WTC11 (cell line): Measurements from ENCODE around the gene CMTM2. TPM values are rescaled to one million over a fixed set of nuclear protein-coding genes. Genes with fewer than 3 reads are reported as not detected.

Experiments used
- ATAC-seq: fragments of 200-7000 bp; cut with Tn5 transposase; 2 replicates; pipeline ENCODE4 v1.10.0; 2021; ENCODE audit warnings: mild to moderate bottlenecking, moderate library complexity
- CTCF ChIA-PET: fragments of 300-600 bp; sonication (Branson Sonifier 250); formaldehyde crosslinking; loops from one replicate; lab custom pipeline; 2021; ENCODE audit warnings: antibody characterized with exemption; lab: Charles Lee
- POLR2A ChIA-PET: fragments of 350-600 bp; sonication (Branson Sonifier 250); formaldehyde crosslinking; loops from one replicate; lab custom pipeline; 2021; ENCODE audit warnings: antibody characterized with exemption; lab: Charles Lee
- DNase-seq: peaks from one replicate; pipeline ENCODE4 v3.0.0; 2021; ENCODE audit warnings: low spot score
- H3K27ac Mint-ChIP-seq: 2 replicates; pipeline ENCODE4 v1.8.0; 2021; ENCODE audit warnings: mixed read lengths
- H3K27me3 Mint-ChIP-seq: 2 replicates; pipeline ENCODE4 v1.8.0; 2021; ENCODE audit warnings: low read depth, mild to moderate bottlenecking, moderate library complexity, mixed read lengths
- H3K36me3 Mint-ChIP-seq: 2 replicates; pipeline ENCODE4 v1.8.0; 2021; ENCODE audit warnings: mixed read lengths
- H3K4me1 Mint-ChIP-seq: 2 replicates; pipeline ENCODE4 v1.8.0; 2022; ENCODE audit warnings: mixed read lengths
- H3K4me3 Mint-ChIP-seq: 2 replicates; pipeline ENCODE4 v1.8.0; 2021; ENCODE audit warnings: mild to moderate bottlenecking, moderate library complexity, mixed read lengths
- H3K9me3 Mint-ChIP-seq: 2 replicates; pipeline ENCODE4 v1.8.0; 2021; ENCODE audit warnings: mixed read lengths
- ATF1 ChIP-seq: sonication (generic); formaldehyde crosslinking; IDR thresholded peaks from 2 replicates; pipeline ENCODE4 v1.8.1; 2023; ENCODE audit warnings: mild to moderate bottlenecking, moderate library complexity, missing genetic modification reagents
- CREB1 ChIP-seq: sonication (generic); formaldehyde crosslinking; IDR thresholded peaks from 2 replicates; pipeline ENCODE4 v1.8.0; 2023; ENCODE audit warnings: mild to moderate bottlenecking, missing genetic modification reagents
- EMX1 ChIP-seq: fragments of 250-450 bp; sonication (Bioruptor Pico); IDR thresholded peaks from 2 replicates; pipeline ENCODE4 v1.8.0; 2021; ENCODE audit warnings: mild to moderate bottlenecking
- ESRRA ChIP-seq: sonication (generic); formaldehyde crosslinking; IDR thresholded peaks from 2 replicates; pipeline ENCODE4 v1.8.1; 2022; ENCODE audit warnings: mild to moderate bottlenecking, missing genetic modification reagents, borderline replicate concordance
- GTF2I ChIP-seq: fragments of 250-450 bp; sonication (Bioruptor Pico); conservative IDR thresholded peaks from 2 replicates; pipeline ENCODE4 v1.4.0; 2021; ENCODE audit warnings: mild to moderate bottlenecking
- NFATC4 ChIP-seq: fragments of 250-450 bp; sonication (Bioruptor Pico); IDR thresholded peaks from 2 replicates; pipeline ENCODE4 v1.9.0; 2021; ENCODE audit warnings: mild to moderate bottlenecking
- NFE2L1 ChIP-seq: sonication (generic); formaldehyde crosslinking; IDR thresholded peaks from 2 replicates; pipeline ENCODE4 v1.8.1; 2023; ENCODE audit warnings: missing genetic modification reagents
- NR2C2 ChIP-seq: sonication (generic); formaldehyde crosslinking; IDR thresholded peaks from 2 replicates; pipeline ENCODE4 v1.8.0; 2022; ENCODE audit warnings: mild to moderate bottlenecking, missing genetic modification reagents
- SP1 ChIP-seq: sonication (generic); formaldehyde crosslinking; conservative IDR thresholded peaks from 2 replicates; pipeline ENCODE4 v1.8.1; 2022; ENCODE audit warnings: missing genetic modification reagents
- TEAD4 ChIP-seq: sonication (generic); formaldehyde crosslinking; IDR thresholded peaks from 2 replicates; pipeline ENCODE4 v1.8.0; 2022; ENCODE audit warnings: mild to moderate bottlenecking, missing genetic modification reagents
- total RNA-seq: library from RNA; stranded (reverse); gene quantifications from 3 replicates; pipeline ENCODE4 v1.2.3, GENCODE V29; 2021
- TF ChIP-seq, protein P1 (sequence below): sonication (generic); formaldehyde crosslinking; IDR thresholded peaks from 2 replicates; pipeline ENCODE4 v1.8.1; 2023; ENCODE audit warnings: mild to moderate bottlenecking, moderate library complexity, missing genetic modification reagents
- TF ChIP-seq, protein P2 (sequence below): sonication (generic); formaldehyde crosslinking; conservative IDR thresholded peaks from 2 replicates; pipeline ENCODE4 v1.8.1; 2023; ENCODE audit warnings: mild to moderate bottlenecking, low read depth, missing genetic modification reagents, moderate library complexity
- TF ChIP-seq, protein P3 (sequence below): sonication (generic); formaldehyde crosslinking; IDR thresholded peaks from 2 replicates; pipeline ENCODE4 v1.8.1; 2023; ENCODE audit warnings: mild to moderate bottlenecking, missing genetic modification reagents, moderate library complexity
- TF ChIP-seq, protein P4 (sequence below): sonication (generic); formaldehyde crosslinking; IDR thresholded peaks from 2 replicates; pipeline ENCODE4 v1.8.1; 2023; ENCODE audit warnings: mild to moderate bottlenecking, missing genetic modification reagents
- TF ChIP-seq, protein P5 (sequence below): sonication (generic); formaldehyde crosslinking; IDR thresholded peaks from 2 replicates; pipeline ENCODE4 v1.8.1; 2023; ENCODE audit warnings: mild to moderate bottlenecking, missing genetic modification reagents
- TF ChIP-seq, protein P6 (sequence below): fragments of 250-450 bp; sonication (Bioruptor Pico); IDR thresholded peaks from 2 replicates; pipeline ENCODE4 v1.9.0; 2021; ENCODE audit warnings: mild to moderate bottlenecking

The CMTM2 gene
- total RNA-seq, 1 experiment from 2014 or later, result not detected

DNA sequence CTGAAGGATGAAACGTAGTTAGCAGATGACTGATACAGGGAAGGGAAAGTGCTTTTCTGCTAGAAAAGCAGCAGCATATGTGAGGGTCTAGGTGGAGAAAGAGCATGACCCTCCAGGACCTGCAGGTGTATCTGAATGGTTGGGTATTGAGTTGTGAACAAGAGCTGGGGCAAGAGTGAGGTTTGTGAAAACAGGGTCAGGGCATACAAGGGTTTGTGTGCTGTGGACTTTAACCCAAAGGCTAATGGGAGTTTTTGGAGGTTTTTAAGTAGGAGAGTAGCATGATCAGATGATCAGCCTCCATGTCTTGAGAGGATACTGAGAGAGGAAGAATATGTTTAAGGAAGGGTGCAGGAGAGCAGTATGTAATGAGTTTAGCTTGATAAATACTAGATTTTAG is 19.2 kb upstream of the CMTM2 start:
- Mint-ChIP-seq H3K27me3 (no peaks in the 10 kb centered on the region; the same call in 1 of the 2 replicates), H3K27ac (no peak overlapping the region), H3K36me3 (no peaks in the 10 kb centered on the region), H3K4me3 (no peak overlapping the region), H3K4me1 (no peaks in the 10 kb centered on the region), H3K9me3 (no peaks in the 10 kb centered on the region)
- CTCF ChIA-PET, result no interaction called here
- ATAC-seq (no peak), DNase-seq (no peak)
- TF ChIP-seq NFE2L1 (CRISPR knock-in tag) (no peak), CREB1 (CRISPR knock-in tag) (no peak), ESRRA (no peak), TEAD4 (no peak), GTF2I (no peak), SP1 (CRISPR knock-in tag) (no peak), EMX1 (CRISPR knock-in tag) (no peak)
- TF ChIP-seq, protein P1, sequence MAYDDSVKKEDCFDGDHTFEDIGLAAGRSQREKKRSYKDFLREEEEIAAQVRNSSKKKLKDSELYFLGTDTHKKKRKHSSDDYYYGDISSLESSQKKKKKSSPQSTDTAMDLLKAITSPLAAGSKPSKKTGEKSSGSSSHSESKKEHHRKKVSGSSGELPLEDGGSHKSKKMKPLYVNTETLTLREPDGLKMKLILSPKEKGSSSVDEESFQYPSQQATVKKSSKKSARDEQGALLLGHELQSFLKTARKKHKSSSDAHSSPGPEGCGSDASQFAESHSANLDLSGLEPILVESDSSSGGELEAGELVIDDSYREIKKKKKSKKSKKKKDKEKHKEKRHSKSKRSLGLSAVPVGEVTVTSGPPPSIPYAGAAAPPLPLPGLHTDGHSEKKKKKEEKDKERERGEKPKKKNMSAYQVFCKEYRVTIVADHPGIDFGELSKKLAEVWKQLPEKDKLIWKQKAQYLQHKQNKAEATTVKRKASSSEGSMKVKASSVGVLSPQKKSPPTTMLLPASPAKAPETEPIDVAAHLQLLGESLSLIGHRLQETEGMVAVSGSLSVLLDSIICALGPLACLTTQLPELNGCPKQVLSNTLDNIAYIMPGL, result no peak
- TF ChIP-seq, protein P2, sequence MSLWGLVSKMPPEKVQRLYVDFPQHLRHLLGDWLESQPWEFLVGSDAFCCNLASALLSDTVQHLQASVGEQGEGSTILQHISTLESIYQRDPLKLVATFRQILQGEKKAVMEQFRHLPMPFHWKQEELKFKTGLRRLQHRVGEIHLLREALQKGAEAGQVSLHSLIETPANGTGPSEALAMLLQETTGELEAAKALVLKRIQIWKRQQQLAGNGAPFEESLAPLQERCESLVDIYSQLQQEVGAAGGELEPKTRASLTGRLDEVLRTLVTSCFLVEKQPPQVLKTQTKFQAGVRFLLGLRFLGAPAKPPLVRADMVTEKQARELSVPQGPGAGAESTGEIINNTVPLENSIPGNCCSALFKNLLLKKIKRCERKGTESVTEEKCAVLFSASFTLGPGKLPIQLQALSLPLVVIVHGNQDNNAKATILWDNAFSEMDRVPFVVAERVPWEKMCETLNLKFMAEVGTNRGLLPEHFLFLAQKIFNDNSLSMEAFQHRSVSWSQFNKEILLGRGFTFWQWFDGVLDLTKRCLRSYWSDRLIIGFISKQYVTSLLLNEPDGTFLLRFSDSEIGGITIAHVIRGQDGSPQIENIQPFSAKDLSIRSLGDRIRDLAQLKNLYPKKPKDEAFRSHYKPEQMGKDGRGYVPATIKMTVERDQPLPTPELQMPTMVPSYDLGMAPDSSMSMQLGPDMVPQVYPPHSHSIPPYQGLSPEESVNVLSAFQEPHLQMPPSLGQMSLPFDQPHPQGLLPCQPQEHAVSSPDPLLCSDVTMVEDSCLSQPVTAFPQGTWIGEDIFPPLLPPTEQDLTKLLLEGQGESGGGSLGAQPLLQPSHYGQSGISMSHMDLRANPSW (CRISPR knock-in tag), result no peak
- TF ChIP-seq, protein P3, sequence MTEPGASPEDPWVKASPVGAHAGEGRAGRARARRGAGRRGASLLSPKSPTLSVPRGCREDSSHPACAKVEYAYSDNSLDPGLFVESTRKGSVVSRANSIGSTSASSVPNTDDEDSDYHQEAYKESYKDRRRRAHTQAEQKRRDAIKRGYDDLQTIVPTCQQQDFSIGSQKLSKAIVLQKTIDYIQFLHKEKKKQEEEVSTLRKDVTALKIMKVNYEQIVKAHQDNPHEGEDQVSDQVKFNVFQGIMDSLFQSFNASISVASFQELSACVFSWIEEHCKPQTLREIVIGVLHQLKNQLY (CRISPR knock-in tag), result no peak
- POLR2A ChIA-PET, result no interaction called here

DNA sequence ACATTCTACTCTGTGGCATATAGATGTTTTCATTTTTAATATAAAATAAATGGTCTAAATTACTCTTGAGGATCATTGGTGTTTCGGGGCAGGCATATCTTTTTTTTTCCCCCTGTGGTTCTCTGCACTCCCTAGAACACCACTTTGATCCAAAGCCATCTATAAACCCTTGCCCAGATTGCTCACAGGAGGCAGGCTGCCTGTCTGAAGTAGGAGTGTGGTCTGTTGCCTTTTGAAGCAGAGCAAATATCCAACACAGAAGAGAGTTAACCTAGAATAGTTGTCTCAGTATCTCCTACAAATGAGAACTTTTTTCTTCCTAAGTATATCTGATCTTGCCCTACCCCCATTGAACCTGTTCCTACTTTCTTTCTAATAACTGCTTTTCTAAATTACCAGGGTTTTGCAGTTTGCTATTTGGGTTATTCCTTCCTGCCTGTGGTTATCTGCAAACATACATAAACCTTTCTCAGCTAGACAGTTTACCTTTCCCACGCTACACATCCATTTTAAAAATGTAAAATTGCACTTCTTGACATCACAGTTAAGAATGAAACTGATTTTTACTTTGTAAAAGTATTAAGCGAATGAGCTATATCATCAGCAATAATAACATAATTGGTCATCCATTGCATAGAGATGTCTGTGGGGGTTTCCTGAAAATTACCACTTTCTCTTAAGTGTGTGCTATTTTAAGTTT is 17.7 kb upstream of the CMTM2 start:
- H3K4me3 Mint-ChIP-seq, result no peak overlapping the region
- TF ChIP-seq, protein P4, sequence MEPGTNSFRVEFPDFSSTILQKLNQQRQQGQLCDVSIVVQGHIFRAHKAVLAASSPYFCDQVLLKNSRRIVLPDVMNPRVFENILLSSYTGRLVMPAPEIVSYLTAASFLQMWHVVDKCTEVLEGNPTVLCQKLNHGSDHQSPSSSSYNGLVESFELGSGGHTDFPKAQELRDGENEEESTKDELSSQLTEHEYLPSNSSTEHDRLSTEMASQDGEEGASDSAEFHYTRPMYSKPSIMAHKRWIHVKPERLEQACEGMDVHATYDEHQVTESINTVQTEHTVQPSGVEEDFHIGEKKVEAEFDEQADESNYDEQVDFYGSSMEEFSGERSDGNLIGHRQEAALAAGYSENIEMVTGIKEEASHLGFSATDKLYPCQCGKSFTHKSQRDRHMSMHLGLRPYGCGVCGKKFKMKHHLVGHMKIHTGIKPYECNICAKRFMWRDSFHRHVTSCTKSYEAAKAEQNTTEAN (CRISPR knock-in tag), result no peak
- no peak for TF ChIP-seq ATF1 (CRISPR knock-in tag)
- TF ChIP-seq NFATC4 (CRISPR knock-in tag), result no peak
- TF ChIP-seq NR2C2 (CRISPR knock-in tag), result no peak
- TF ChIP-seq, protein P5, sequence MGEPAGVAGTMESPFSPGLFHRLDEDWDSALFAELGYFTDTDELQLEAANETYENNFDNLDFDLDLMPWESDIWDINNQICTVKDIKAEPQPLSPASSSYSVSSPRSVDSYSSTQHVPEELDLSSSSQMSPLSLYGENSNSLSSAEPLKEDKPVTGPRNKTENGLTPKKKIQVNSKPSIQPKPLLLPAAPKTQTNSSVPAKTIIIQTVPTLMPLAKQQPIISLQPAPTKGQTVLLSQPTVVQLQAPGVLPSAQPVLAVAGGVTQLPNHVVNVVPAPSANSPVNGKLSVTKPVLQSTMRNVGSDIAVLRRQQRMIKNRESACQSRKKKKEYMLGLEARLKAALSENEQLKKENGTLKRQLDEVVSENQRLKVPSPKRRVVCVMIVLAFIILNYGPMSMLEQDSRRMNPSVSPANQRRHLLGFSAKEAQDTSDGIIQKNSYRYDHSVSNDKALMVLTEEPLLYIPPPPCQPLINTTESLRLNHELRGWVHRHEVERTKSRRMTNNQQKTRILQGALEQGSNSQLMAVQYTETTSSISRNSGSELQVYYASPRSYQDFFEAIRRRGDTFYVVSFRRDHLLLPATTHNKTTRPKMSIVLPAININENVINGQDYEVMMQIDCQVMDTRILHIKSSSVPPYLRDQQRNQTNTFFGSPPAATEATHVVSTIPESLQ (CRISPR knock-in tag), result no peak
- TF ChIP-seq, protein P6, sequence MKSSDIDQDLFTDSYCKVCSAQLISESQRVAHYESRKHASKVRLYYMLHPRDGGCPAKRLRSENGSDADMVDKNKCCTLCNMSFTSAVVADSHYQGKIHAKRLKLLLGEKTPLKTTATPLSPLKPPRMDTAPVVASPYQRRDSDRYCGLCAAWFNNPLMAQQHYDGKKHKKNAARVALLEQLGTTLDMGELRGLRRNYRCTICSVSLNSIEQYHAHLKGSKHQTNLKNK (CRISPR knock-in tag), result no peak
- no peaks in the 10 kb centered on the region for H3K9me3 Mint-ChIP-seq
- DNase-seq (no peak), ATAC-seq (no peak)
- CTCF ChIA-PET, result interaction anchor here (0.7 to 2.2 kb wide), 5 partner anchors 9 to 90 kb away, joined by 3 to 11 read pairs (median 4); partner anchors contain the start of genes CKLF and CMTM2
- H3K27me3 Mint-ChIP-seq, result no peaks in the 10 kb centered on the region; the same call in 1 of the 2 replicates
- POLR2A ChIA-PET, result no interaction called here
- no peaks in the 10 kb centered on the region for H3K4me1 Mint-ChIP-seq
- no peak overlapping the region for H3K27ac Mint-ChIP-seq
- no peaks in the 10 kb centered on the region for H3K36me3 Mint-ChIP-seq
